ENCODE data around the gene ANKFN1.

ANKFN1 gene

DNA sequence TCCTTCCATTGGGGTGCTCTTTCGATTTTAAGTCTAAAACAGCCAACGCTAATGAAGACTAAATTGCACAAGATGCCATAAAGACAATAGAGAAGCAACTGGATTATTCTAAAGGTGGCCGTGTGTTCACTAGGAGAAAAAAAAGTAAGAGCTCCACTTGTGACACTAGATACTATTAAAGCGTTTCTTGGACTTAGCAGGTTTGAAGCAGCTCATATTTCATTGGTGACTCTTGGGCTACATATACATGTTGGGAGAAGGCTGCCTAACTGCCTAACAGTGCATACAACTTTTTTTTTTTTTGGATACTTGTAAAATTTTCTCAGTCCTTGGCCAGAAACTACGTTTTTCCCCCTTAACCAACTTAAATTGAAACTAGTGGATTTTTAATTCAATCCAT is 328.4 kb downstream of the ANKFN1 start:
- no peaks in the 10 kb centered on the region for H3K36me3 ChIP-seq
- no peaks in the 10 kb centered on the region for H3K9me3 ChIP-seq
- H3K4me3 ChIP-seq (ENCODE audit: low read depth in 1 of 2, low read length in 1 of 2), result no peak overlapping the region
- no peaks in the 10 kb centered on the region for H3K27me3 ChIP-seq
- TF ChIP-seq, protein P1, sequence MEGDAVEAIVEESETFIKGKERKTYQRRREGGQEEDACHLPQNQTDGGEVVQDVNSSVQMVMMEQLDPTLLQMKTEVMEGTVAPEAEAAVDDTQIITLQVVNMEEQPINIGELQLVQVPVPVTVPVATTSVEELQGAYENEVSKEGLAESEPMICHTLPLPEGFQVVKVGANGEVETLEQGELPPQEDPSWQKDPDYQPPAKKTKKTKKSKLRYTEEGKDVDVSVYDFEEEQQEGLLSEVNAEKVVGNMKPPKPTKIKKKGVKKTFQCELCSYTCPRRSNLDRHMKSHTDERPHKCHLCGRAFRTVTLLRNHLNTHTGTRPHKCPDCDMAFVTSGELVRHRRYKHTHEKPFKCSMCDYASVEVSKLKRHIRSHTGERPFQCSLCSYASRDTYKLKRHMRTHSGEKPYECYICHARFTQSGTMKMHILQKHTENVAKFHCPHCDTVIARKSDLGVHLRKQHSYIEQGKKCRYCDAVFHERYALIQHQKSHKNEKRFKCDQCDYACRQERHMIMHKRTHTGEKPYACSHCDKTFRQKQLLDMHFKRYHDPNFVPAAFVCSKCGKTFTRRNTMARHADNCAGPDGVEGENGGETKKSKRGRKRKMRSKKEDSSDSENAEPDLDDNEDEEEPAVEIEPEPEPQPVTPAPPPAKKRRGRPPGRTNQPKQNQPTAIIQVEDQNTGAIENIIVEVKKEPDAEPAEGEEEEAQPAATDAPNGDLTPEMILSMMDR (IDR thresholded peaks at IDR 0.05), result no peak
- no peak overlapping the region for H3K27ac ChIP-seq
- no peaks in the 10 kb centered on the region for H3K4me1 ChIP-seq (ENCODE audit: control insufficient read depth in 1 of 2, insufficient read depth in 1 of 2, low read depth in 1 of 2, low read length in 1 of 2)

DNA sequence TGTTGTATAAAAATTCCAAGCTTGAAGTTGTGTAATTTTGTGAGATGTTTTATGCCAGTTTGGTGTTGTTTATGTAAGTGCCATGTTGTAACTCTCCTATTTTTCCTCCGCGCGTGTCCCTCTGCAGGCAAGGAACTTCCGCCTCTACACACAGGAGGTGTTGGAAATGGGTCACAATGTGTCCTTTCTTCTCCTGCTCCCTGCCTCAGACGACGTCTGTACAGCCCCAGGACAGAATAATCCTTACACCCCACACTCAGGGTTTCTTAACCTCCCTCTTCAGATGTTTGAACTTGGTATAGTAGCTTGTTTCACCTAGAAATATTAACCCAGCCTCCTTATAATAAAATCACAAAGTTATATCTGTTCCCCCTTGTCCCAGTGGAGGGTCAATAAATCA is 329.0 kb downstream of the ANKFN1 start:
- Histone ChIP-seq H3K4me1 (ENCODE audit: control insufficient read depth in 1 of 2, insufficient read depth in 1 of 2, low read depth in 1 of 2, low read length in 1 of 2) (no peaks in the 10 kb centered on the region), H3K27ac (no peak overlapping the region), H3K9me3 (no peaks in the 10 kb centered on the region), H3K36me3 (no peaks in the 10 kb centered on the region), H3K27me3 (no peaks in the 10 kb centered on the region), H3K4me3 (ENCODE audit: low read depth in 1 of 2, low read length in 1 of 2) (no peak overlapping the region)
- TF ChIP-seq, protein P1 (IDR thresholded peaks at IDR 0.05), result no peak

DNA sequence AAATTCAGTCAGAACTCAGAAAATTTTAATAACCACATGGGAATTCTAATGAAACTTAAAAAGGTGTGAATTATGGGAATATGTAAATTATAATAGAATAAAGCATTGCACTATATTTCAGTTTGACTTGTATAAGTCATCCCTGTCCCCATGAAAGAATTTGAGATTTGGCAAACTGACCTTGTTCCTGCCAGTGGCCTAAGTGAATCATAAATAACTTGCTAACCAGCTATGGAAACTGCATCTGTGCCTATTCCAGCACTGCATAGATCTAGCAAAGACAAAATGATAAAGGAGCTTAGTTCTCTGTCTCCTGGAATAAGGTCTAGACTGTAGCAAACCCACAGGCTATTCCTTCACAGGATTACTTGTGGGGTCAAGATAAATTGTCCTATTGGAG is 333.5 kb downstream of the ANKFN1 start:
- H3K4me3 ChIP-seq (ENCODE audit: low read depth in 1 of 2, low read length in 1 of 2), result no peak overlapping the region
- H3K9me3 ChIP-seq, result no peaks in the 10 kb centered on the region
- no peaks in the 10 kb centered on the region for H3K36me3 ChIP-seq
- no peaks in the 10 kb centered on the region for H3K27me3 ChIP-seq
- TF ChIP-seq, protein P1 (IDR thresholded peaks at IDR 0.05), result no peak
- no peak overlapping the region for H3K27ac ChIP-seq
- no peaks in the 10 kb centered on the region for H3K4me1 ChIP-seq (ENCODE audit: control insufficient read depth in 1 of 2, insufficient read depth in 1 of 2, low read depth in 1 of 2, low read length in 1 of 2)

DNA sequence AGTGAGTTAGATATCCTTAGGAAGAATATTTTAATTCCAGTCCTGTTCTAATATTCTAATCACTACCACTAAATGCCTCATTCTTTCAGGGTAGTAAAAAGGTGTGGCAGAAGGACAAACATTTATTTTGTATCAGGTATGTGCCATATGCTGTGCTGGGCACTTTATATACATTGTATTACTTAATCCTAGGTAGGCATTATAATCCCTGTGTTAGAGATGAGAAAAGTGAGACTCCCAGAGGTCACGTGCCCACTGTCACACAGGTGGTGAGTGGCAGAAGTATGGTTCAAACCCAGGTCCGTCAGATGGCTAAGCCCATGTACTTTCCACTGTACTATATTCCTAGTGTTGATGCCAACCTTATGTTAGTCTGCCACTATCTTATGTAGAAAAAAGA is 335.5 kb downstream of the ANKFN1 start:
- Histone ChIP-seq H3K4me1 (ENCODE audit: control insufficient read depth in 1 of 2, insufficient read depth in 1 of 2, low read depth in 1 of 2, low read length in 1 of 2) (no peaks in the 10 kb centered on the region), H3K4me3 (ENCODE audit: low read depth in 1 of 2, low read length in 1 of 2) (no peak overlapping the region), H3K36me3 (no peaks in the 10 kb centered on the region), H3K9me3 (no peaks in the 10 kb centered on the region), H3K27me3 (no peaks in the 10 kb centered on the region), H3K27ac (no peak overlapping the region)
- TF ChIP-seq, protein P1 (IDR thresholded peaks at IDR 0.05), result no peak

DNA sequence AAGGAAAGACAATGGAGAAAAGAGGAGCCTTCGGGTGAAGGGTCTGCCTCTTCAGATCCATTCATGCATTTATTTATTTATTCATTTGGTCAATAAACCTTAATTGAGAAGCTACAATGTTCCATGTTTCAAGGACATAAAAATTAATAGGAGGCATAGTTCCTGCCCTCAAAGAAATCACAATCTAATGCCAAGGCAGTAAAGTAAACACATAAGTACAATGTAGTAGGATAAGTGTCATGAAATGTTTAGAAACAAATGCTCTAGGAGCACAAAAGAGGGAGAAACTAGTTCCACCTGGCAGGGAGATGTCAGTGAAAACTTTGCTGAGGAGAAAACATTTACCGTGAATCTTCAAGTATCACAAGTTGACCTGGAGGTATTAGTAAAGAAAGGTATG is 336.7 kb downstream of the ANKFN1 start:
- Histone ChIP-seq H3K9me3 (no peaks in the 10 kb centered on the region), H3K4me1 (ENCODE audit: control insufficient read depth in 1 of 2, insufficient read depth in 1 of 2, low read depth in 1 of 2, low read length in 1 of 2) (no peaks in the 10 kb centered on the region), H3K4me3 (ENCODE audit: low read depth in 1 of 2, low read length in 1 of 2) (no peak overlapping the region), H3K36me3 (no peaks in the 10 kb centered on the region), H3K27ac (no peak overlapping the region), H3K27me3 (no peaks in the 10 kb centered on the region)
- TF ChIP-seq, protein P1 (IDR thresholded peaks at IDR 0.05), result no peak

DNA sequence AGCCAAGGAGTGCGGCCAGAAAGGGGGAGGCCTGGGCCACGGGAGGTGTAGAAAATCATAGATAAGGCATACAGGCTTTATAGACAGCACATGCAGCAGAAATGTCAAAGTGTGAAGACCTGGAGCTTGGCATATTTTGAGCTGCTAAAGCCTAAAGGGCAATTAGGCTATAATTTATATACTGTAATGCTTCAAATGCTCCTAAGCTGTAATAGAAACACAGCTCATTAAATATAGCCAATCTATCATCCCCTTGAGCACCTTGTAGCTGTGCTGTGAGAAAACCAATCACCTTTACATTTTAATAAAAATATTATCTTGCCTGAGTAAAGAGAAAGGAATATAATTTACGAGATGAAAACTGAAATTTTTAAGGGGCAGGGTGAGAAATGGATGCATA is 342.3 kb downstream of the ANKFN1 start:
- H3K27me3 ChIP-seq, result no peaks in the 10 kb centered on the region
- no peaks in the 10 kb centered on the region for H3K4me1 ChIP-seq (ENCODE audit: control insufficient read depth in 1 of 2, insufficient read depth in 1 of 2, low read depth in 1 of 2, low read length in 1 of 2)
- H3K36me3 ChIP-seq, result no peaks in the 10 kb centered on the region
- no peaks in the 10 kb centered on the region for H3K9me3 ChIP-seq
- TF ChIP-seq, protein P1 (IDR thresholded peaks at IDR 0.05), result no peak
- H3K4me3 ChIP-seq (ENCODE audit: low read depth in 1 of 2, low read length in 1 of 2), result no peak overlapping the region
- H3K27ac ChIP-seq, result no peak overlapping the region
